Activated naive CD4-positive, alpha-beta T cell treated with anti-CD3 and anti-CD28 coated beads, Interleukin-2, amount 50 U/mL, for 72 hours (primary cell): Measurements from ENCODE around the gene MFSD2A. TPM values are rescaled to one million over a fixed set of nuclear protein-coding genes. Genes with fewer than 3 reads are reported as not detected.
"Not testable (repeated sequence)": the region's sequence is repeated elsewhere in the genome, so short reads cannot be mapped to it uniquely, and the experiment has no call there.

ENCODE experiments used
- ATAC-seq, 2 donors: fragments of 150-1000 bp; cut with Tn5 transposase; 2 replicates each; pipeline ENCODE4 v1.10.0; 2021; ENCODE audit warnings: mild to moderate bottlenecking in 2 of 2, moderate library complexity in 2 of 2
- DNase-seq, 2 donors: peaks; one replicate each; pipeline ENCODE4 v3.0.0; 2021 to 2022; ENCODE audit warnings: low spot score in 2 of 2
- H3K27ac Mint-ChIP-seq, 2 donors: one replicate each; pipeline ENCODE4 v1.8.0; 2022; ENCODE audit warnings: mild to moderate bottlenecking in 2 of 2, mixed read lengths in 2 of 2
- H3K36me3 Mint-ChIP-seq, 2 donors: one replicate each; pipeline ENCODE4 v1.8.0; 2022; ENCODE audit warnings: mixed read lengths in 2 of 2
- H3K9me3 Mint-ChIP-seq, 2 donors: one replicate each; pipeline ENCODE4 v1.8.0; 2022; ENCODE audit warnings: mixed read lengths in 2 of 2
- total RNA-seq, 2 donors: library from RNA; stranded (reverse); gene quantifications; one replicate each; pipeline ENCODE4 v1.2.3, GENCODE V29; 2022

Gene MFSD2A
- total RNA-seq, 2 donors from 2014 or later: 2.6 to 7.1 TPM

GRCh38 chr1:39977202-39977601 is 22.3 kb downstream of the MFSD2A start:
- DNase-seq (no peak), ATAC-seq (peak in 1 of 2 donors; percentile 34)
- Mint-ChIP-seq H3K9me3 (no peaks in the 10 kb centered on the region), H3K36me3 (no peaks in the 10 kb centered on the region), H3K27ac (no peak overlapping the region)

- no peaks in the 10 kb centered on the region for H3K36me3 Mint-ChIP-seq
Observed at GRCh38 chr1:39979654-39980053, 24.7 kb downstream of the MFSD2A start.

DNA sequence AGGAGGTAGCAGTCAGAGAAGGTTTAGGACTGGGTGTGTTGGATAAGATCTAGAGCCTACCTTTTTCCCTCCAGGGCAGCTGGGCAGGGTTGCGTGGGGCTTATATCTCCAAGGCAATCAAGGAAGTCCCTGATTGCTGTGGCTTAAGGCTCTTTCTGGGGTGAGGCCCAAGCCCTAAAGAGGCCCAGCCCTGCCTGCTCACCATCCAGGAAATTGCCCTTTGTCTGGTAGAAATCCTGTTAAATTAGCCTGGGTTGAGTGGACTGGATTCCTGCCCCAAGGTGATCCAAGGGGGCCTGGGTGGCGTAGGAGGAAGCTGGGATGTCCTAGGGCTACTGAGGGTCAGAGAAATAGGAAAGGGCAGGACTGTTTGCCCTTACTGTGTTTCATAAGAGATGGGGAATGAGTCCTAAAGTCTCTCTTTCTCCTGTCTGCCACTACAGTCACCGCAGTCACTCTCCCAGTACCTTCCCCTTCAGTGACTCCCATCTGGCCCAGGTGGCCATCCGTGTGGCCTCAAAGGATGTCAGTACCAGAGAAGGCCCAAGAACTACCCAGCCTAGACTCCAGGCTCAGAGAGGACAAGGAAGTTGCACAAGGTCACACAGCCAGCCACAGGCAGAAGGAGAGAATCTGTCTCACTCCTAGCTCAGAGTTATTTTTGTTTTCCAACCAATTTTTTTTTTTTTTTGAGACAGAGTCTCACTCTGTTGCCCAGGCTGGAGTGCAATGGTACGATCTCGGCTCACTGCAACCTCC is 25.8 kb downstream of the MFSD2A start:
- ATAC-seq (no peak), DNase-seq (no peak)
- H3K36me3 Mint-ChIP-seq: no peaks in the 10 kb centered on the region
- H3K9me3 Mint-ChIP-seq: no peaks in the 10 kb centered on the region
- no peak overlapping the region for H3K27ac Mint-ChIP-seq

More at GRCh38 chr1:39979654-39980053, 24.7 kb downstream of the MFSD2A start:
- no peak overlapping the region for H3K27ac Mint-ChIP-seq
- ATAC-seq (no peak), DNase-seq (no peak)
- H3K9me3 Mint-ChIP-seq: no peaks in the 10 kb centered on the region

- ATAC-seq (no peak), DNase-seq (no peak)
- Mint-ChIP-seq H3K27ac (peak overlapping the region; percentile 57 to 81), H3K36me3 (no peaks in the 10 kb centered on the region), H3K9me3 (no peaks in the 10 kb centered on the region)
Observed at GRCh38 chr1:39981385-39981784, 26.4 kb downstream of the MFSD2A start.

- ATAC-seq (no peak), DNase-seq (no peak)
- Mint-ChIP-seq H3K36me3 (no peaks in the 10 kb centered on the region), H3K9me3 (no peaks in the 10 kb centered on the region), H3K27ac (peak overlapping the region in 1 of 2 donors; percentile 81)
Observed at GRCh38 chr1:39981945-39982344, 27.0 kb downstream of the MFSD2A start.

GRCh38 chr1:39984480-39984879 is 29.5 kb downstream of the MFSD2A start:
- not testable (repeated sequence) for DNase-seq, H3K27ac Mint-ChIP-seq, H3K36me3 Mint-ChIP-seq, H3K9me3 Mint-ChIP-seq, ATAC-seq

GRCh38 chr1:39984951-39985350 is 30.0 kb downstream of the MFSD2A start:
- no peaks in the 10 kb centered on the region for H3K9me3 Mint-ChIP-seq
- DNase-seq (no peak), ATAC-seq (no peak)
- no peaks in the 10 kb centered on the region for H3K36me3 Mint-ChIP-seq
- H3K27ac Mint-ChIP-seq: no peak overlapping the region

GRCh38 chr1:39987869-39988268 is 32.9 kb downstream of the MFSD2A start:
- Mint-ChIP-seq H3K36me3 (no peaks in the 10 kb centered on the region), H3K9me3 (no peaks in the 10 kb centered on the region), H3K27ac (peak overlapping the region in 1 of 2 donors; percentile 51)
- no peak for DNase-seq
- no peak for ATAC-seq

GRCh38 chr1:39988618-39989343 is 33.8 kb downstream of the MFSD2A start:
- no peaks in the 10 kb centered on the region for H3K36me3 Mint-ChIP-seq
- DNase-seq (no peak), ATAC-seq (no peak)
- H3K9me3 Mint-ChIP-seq: no peaks in the 10 kb centered on the region
- no peak overlapping the region for H3K27ac Mint-ChIP-seq

DNA sequence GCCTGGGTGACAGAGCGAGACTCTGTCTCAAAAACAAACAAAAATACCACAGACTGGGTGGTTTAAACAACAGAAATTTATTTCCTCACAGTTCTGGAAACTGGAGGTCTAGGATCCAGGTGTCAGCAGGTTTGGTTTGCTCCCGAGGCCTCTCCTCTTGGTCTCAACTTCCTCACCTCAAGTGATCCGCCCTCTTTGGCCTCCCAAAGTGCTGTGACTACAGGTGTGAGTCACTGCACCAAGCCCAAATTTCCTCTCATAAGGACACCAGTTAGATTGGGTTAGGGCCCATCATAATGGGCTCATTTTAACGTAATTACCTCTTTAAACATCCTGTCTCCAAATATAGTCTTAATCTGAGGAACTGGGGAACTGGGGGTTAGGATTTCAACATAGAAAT is 35.5 kb downstream of the MFSD2A start:
- H3K9me3 Mint-ChIP-seq: no peaks in the 10 kb centered on the region
- H3K36me3 Mint-ChIP-seq: no peaks in the 10 kb centered on the region
- ATAC-seq: no peak
- no peak for DNase-seq
- H3K27ac Mint-ChIP-seq: peak overlapping the region in 1 of 2 donors; percentile 45

DNA sequence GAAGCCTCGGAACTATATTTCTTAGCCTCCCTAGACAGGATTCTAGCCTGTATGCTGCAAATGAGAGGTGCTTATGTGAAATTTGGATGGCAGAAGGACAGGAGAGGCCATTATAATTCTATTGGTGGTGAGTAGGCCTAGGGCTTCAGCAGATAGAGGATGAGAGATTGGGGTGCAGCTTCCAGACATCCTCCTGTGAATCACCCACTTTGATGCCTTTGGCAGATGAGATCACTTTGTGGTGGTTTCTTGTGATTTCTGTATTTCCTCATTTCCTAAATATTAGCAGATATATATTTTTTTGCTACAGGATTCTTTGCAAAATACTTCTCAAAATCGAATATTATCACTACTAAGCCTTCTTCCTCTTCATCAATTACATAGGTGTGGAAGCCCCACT is 37.3 kb downstream of the MFSD2A start:
- DNase-seq: no peak
- Mint-ChIP-seq H3K27ac (no peak overlapping the region), H3K36me3 (no peaks in the 10 kb centered on the region), H3K9me3 (no peaks in the 10 kb centered on the region)
- no peak for ATAC-seq

DNA sequence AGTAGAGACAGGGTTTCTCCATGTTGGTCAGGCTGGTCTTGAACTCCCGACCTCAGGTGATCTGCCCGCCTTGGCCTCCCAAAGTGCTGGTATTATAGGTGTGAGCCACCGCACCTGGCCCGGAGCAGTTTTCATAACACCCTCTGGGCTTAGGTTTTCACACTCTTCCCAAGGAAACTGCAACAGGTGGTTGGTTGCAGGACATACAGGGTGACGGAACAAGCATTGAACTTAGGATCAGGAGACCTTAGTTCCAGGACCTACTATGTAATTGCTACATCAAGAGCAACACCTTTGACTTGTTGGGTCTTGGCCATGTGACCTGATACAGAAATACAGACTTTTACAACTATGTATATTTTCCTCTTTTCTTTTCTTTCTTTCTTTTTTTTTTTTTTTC is 37.9 kb downstream of the MFSD2A start:
- no peak for DNase-seq
- Mint-ChIP-seq H3K36me3 (no peaks in the 10 kb centered on the region), H3K9me3 (no peaks in the 10 kb centered on the region), H3K27ac (no peak overlapping the region)
- ATAC-seq: no peak

DNA sequence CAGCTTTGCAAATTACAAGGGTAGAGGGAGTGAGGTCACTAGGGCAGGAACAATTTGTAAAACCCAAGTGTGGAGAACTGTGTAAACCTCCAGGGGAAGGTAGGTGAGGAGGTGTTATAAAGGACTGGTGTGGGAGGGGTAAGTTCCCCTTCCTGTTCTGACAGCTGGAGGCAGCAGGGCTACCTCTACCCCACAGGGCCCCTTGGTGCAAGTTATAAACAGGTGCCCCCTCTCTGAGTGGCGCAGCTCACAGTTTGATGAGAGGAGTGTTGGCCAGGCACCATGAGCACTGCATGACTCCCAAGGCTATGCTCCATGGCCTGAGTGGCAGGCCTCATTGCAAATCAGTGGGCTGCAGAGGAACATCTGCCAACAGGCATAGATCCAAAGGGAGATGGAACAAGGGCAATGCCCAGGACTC is 41.0 kb downstream of the MFSD2A start:
- DNase-seq: no peak
- no peak overlapping the region for H3K27ac Mint-ChIP-seq
- H3K9me3 Mint-ChIP-seq: no peaks in the 10 kb centered on the region
- no peaks in the 10 kb centered on the region for H3K36me3 Mint-ChIP-seq
- peak in 1 of 2 donors; percentile 43 for ATAC-seq

DNA sequence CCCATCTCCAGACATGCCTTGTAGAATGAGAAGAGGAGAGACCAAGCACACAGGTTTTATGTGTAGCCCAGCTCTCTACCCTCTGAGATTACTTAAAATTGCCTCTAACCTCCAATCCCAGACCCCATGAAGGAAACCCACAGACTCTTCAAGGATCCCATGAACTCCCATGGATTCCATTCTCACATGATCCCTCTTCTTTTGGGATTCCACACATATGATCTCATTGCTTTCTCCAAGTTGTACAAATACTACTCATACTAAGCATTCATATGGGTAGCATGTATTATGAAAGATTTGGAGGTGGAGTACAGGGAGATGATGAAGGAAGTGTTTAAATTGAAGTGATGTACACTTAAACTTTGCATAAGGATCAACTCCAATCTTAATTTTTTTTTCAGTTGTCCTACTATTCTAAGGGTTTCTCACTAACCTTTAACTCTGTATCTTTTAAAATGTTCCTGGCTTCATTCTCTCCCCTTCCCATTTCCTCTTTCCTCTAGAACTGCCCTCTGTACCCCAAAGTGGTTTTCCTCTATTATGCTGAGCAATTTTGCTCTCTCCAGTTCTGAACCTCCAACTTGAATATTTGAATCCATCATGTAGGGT is 41.6 kb downstream of the MFSD2A start:
- H3K27ac Mint-ChIP-seq: no peak overlapping the region
- H3K36me3 Mint-ChIP-seq: no peaks in the 10 kb centered on the region
- no peak for ATAC-seq
- no peak for DNase-seq
- no peaks in the 10 kb centered on the region for H3K9me3 Mint-ChIP-seq

DNA sequence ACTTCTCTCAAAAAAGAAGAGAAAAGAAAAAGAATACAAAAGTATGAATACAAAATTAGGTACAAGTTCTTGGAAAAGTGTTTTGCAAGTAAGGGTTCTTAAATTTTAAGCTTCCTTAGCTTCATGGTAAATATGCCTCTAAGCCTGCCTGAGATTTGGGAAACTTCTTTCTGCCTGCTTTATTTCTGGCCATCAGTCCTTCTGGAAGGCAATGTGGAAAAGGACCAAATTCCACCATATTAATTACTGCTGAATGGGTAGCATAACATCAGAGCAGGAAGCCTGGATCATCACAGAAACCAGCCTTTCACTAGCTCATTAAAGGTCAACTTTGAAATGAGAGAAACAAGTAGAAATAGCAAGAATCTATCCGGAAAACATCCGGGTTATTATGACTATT is 46.5 kb downstream of the MFSD2A start:
- DNase-seq (no peak), ATAC-seq (no peak)
- Mint-ChIP-seq H3K36me3 (no peaks in the 10 kb centered on the region), H3K27ac (no peak overlapping the region), H3K9me3 (no peaks in the 10 kb centered on the region)

GRCh38 chr1:40003156-40004093 is 48.5 kb downstream of the MFSD2A start:
- no peak overlapping the region for H3K27ac Mint-ChIP-seq
- DNase-seq: no peak
- no peaks in the 10 kb centered on the region for H3K9me3 Mint-ChIP-seq
- ATAC-seq: no peak
- no peaks in the 10 kb centered on the region for H3K36me3 Mint-ChIP-seq
